NCI-H128 (cell line): ENCODE results near the gene GGT5.
A peak's percentile ranks its signal among the peaks of the same experiment; 100 is the strongest.
"Not testable (repeated sequence)": the region's sequence is repeated elsewhere in the genome, so short reads cannot be mapped to it uniquely, and the experiment has no call there.

Experiments
- DNase-seq: peaks from one replicate; lab custom pipeline; 2025; ENCODE audit not compliant: unreplicated experiment; lab: John Stamatoyannopoulos, UW

The GGT5 gene

DNA sequence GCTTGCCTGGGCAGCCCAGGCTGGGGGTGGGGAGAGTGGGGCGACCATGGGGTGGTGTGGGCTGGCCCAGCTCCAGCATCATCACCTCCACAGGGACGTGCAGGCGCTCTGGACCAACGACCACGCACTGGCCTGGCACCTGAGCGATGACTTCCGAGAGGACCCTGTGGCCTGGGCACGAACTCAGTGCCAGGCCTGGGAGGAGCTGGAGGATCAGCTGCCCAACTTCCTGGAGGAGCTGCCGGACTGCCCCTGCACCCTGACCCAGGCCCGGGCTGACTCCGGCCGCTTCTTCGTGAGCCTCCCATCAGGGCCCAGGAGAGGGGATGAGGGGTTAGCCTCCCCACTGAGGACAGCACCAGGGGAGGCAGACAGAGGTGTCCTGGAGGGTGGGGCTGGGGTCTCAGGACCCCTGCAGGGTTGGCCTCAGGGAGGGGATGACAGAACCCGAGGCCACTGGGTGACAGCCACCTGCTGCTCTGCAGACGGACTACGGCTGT, 59.8 kb downstream of the GGT5 start:
- no peak for DNase-seq

DNA sequence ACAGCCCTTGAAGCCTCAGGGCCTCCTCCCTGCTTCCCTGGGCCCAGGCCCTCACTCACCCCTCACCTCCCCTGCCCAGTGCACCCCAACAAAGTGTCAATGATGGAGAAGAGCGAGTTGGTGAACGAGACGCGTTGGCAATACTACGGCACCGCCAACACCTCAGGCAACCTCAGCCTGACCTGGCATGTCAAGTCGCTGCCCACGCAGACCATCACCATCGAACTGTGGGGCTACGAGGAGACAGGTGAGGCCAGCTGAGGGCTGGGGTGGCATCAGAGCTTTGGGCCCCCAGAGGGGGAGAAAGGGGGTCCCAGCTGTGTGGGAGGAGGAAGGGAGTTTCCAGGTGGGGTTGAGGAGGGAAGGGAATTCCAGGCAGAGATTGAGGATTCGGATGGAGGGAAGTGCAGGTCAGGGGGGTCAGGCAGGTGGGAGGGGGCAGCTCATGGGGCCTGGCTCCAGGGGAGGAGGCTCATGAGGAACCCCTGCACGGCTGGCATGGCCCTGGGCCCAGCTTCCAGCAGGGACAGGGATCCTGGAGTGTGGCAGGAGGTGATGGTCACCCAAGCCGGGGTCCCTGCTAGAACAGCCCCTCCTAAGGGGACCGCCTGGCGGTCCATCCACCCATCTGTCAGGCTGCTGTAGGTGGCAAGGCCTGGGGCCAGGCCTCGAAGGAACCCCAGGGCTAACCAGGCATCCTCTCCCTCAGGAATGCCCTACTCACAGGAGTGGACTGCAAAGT, 60.7 kb downstream of the GGT5 start:
- DNase-seq = no peak

DNA sequence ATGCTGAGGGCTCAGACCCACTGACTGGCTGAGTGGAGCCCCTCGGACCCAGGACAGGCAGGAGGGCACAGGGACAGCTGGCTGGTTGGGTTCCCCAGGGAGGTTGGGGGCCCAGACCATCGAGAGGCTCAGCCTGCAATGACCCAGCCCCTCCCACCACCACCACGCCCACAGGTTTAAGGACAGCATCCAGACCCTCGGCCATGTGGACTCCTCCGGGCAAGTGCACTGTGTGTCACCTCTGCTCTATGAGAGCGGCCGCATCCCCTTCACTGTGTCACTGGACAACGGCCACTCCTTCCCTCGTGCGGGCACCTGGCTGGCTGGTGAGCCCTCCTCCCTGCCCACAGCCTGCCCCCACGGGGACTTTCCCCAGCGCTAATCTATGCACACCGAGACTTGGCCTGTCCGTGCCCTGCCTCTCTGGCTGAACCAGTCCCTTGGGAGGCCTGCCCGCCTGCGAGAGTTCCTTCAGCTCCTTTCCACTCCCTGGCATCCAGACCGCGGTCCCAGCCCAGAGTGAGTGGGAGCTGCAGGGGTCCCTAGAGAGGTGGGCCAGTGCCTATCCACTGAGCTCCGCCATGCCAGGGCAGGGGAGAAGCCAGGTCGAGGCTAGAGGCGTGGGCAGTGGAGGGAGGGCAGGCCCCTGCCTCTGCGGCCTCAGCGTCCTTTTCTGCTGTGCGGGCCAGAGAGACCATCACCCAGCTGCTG, 61.4 kb downstream of the GGT5 start:
- DNase-seq = no peak

DNA sequence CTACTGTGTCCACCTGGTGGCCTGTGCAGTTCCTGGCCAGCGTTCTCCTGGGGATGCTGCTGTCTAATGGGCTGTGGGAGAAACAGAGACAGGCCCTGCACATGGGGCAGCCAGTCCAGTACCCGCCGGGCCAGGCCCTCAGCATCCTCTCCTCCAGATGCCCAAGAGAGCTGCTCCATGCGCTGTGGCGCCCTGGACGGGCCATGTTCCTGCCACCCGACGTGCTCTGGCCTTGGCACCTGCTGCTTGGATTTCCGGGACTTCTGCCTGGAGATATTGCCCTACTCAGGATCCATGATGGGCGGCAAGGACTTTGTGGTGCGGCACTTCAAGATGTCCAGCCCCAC, 62.0 kb downstream of the GGT5 start:
- not testable (repeated sequence) for DNase-seq

DNA sequence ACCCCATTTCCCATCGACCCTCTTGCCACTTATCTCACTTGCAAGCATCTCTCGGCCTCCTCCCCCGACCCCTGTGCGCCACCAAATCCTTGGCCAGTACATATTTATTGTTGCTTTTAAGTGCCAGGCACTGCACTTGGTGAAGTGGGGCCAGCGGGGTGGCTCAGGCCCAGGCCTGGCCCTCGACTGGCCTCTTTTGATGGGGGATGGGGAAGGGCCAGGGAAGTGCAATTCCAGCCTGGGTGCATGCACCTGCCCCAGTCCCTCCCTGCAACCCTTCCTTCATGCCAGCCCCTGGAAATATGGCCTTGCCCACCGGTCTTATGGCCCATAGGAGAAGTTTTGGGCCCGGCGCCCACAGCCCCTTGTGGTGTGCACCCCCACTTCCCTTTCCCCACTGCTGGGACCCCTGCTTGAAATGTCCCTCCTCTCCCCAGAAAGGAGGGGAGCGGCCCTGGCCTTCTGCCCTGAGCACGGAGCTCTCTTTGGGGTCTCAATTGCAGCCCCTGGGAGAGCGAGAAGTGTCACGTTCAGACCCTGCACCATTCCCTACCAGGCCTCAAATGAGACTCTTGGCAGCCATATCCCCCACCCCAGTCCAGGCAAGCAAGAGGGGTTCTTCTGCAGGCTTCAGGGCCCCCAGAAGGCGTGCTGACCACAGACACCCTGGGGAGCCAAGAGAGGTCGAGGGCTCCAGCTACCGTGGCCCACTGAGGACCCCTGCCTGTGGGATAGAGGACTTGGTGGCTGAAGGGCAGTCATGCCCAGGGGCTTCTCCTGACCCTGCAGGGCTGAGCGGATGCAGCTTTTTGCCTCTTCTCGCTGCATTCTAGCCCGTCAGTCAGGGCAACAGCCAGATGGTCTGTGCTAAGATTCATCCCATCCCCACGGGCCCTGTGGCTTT, 62.6 kb downstream of the GGT5 start:
- no peak for DNase-seq

DNA sequence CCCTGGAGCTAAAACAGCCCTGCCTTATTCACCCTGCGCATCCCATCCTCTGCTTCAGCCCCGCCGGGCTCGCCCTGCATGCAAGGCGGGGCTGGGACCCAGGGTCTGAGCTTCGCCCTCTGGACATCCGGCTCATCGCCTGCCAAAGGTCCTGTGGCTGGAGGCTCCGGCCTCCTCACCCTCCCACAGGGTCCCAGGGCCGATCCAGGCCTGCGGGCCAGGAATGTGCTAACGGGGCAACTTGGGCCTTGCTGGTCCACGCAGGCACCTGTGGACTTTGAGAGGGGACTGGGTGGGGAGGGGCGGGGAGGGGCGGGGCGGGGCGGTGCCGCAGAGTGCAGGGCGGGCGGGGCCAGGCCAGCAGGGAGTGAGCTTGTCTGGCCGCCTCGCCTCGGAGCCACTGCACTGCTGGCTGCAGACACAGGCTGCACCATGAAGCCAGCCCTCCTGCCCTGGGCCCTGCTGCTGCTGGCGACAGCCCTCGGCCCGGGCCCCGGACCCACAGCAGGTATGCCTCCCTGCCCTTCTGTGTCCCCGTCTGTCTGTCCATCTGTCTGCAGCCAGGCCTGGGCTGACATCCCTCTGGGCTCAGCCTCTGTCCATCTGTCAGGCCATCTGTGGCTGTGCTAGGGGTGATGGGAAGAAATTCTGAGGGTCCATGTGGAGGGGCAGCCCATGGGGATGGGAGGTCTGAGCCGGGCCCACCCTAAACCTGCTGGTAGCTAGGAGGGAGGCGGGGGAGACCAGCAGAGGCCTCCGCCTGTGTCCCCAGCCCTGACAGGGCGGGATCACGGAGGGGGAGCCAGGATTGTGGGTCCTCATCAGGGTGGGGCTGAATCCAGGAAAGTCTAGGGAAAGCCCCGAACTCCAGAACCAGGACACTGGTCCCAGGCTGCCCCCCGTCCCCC, 63.5 kb downstream of the GGT5 start, which contains the start of gene SUSD2:
Gene SUSD2, plus strand, starts transcription at position 400 of the 908 bp plus-strand sequence. Its CDS starts 33 bp downstream, at position 433.
- no peak for DNase-seq

DNA sequence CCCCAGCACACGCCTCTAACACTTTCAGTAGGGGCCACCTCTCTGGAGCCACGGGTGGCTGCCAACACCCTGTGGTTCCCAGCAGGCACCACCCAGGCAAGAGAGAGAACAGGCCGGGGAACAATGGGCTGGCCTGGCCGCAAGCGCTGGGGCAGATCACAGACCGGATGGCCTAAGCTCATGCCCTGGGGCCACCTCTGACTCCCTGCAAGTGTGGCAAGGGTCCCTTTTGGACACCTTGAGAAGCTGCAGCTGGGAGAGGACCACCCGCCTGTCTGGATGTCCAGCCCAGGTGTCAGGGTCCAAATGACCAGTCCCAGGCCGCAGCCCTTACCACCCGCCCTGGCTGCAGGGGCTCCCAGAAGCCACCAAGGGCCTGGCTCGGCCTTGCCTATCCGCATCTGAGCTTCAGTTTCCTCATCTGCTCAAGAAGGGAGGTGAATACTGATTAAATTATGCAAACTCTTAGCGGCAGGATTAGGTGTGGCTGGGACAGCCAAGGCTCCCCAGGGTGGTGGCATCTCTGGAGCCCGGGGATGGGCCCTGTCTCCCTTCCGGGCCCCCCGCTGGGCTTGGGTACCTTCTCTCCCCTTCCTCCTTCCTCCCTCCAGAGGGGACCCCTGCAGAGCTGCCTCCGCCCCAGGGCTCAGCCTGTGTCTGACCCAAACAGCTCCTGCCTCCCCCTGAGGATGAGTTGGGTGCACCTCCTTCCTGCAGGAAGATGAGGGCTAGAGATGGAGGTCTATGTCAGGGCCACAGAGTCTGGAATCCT, 64.4 kb downstream of the GGT5 start:
- DNase-seq = no peak

GRCh38 chr22:24179478-24180210, 65.2 kb downstream of the GGT5 start:
- no peak for DNase-seq

- DNase-seq = no peak
Measured at GRCh38 chr22:24178502-24179440, 66.1 kb downstream of the GGT5 start.

DNA sequence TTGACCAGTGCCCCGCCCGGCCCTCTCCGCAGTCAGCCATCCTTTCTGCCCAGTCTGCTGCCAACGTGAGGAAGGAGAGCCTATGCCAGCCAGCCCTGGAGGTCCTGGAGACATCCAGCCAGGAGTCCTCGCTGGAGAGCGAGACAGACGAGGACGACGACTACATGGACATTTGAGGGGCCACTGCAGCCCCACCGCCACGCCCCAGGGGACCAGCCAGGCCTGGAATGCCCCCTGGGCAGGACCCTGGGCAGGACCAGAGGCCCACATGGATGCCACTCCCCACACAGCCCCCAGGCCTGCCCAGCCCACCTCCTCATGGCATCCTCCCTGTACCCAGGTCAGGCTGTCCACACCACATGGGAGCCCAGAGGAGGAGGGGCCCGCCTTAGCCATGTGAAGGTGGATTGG, 66.9 kb downstream of the GGT5 start:
- DNase-seq = no peak

DNA sequence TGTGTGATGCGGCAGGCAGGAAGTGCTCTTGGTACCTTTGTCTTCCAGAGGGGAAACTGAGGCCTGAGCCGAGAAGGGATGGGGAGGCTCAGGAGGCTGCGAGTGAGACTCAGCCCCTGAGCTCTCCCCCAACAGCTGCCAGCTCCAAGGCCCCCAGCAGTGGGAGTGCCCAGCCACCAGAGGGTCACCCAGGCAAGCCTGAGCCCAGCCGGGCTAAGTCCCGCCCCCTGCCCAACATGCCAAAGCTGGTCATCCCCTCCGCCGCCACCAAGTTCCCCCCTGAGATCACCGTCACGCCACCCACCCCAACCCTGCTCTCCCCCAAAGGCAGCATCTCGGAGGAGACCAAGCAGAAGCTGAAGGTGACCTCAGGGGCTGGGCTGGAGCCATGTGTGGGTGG, 67.4 kb downstream of the GGT5 start:
- DNase-seq = no peak

DNA sequence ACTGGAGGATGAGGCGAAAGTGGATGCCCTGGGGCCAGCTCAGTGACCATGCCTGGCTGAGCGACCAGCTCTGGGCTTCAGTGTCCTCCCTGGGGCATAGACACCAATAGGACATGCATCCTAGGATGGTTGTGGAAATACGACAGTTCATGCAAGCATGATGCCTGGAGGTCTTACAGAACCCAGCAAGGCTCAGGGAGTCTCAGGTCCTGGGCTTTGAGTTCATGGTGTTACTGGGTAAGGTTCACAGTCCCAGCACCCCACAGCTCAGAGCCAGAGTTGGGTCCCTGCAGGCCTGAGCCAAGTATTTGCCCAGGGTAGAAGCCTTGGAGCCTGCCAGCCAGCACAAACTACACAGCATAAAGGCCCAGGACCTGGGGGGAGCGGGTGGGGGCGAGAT, 67.8 kb downstream of the GGT5 start:
- no peak for DNase-seq

DNA sequence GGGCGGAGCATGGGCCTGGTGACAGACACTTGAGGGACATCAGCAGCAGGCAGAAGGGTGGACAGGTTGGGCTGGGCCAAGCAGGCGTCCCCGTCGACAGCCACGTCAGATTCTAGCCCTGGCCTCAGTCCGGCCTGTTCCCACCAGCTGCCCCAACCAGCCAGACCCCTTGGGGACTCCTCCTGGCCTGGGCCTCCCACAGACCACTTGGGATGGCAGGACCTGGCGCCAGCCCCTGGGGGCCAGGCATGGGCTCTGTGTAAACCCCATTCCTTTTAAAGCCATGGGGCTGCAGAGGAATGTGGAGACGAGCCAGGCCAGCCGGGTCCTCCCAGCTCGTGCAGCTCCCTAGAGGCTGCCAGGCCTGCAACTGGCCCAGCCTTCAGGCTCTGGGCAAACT, 68.3 kb downstream of the GGT5 start:
- no peak for DNase-seq

DNA sequence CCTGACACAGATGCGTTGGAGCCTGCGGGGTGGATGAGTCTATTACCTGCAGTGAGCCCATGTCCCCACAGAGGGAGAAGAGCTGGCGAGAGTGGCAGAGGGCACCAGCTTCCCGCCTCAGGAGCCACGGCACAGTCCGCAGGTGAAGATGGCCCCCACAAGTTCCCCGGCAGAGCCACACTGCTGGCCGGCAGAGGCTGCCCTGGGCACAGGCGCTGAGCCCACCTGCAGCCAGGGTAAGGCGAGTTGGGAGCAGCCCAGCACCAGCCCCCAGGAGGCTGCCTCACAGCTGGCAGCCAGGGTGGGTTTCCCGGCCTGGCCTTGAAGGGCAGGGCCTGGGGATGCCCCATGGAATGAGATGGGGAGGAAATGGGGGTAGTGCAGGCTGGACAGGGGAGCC, 68.8 kb downstream of the GGT5 start:
- no peak for DNase-seq

GRCh38 chr22:24175160-24175808, 69.6 kb downstream of the GGT5 start:
- DNase-seq = peak; percentile 1

DNA sequence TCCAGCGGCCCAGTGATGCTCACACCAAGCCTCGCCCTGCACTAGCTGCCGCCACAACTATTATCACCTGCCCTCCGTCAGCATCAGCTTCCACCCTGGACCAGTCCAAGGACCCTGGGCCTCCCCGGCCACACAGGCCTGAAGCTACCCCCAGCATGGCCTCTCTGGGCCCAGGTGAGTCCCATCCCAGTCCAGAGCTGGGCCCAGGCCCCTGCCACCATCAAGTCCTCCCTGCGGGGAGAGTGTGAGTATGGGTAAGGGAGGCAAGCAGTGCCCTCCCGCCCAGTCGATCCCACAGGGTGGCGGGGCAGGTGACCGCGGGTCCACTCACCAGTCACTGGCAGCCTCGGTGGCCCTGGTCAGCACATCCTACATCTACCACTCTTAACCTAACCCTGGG, 73.1 kb downstream of the GGT5 start:
- no peak for DNase-seq

- DNase-seq = no peak
Measured at GRCh38 chr22:24170632-24171031, 74.2 kb downstream of the GGT5 start.
